Fibroblast of villous mesenchyme (primary cell): ENCODE results near the gene IL17RE. TPM values are rescaled to one million over a fixed set of nuclear protein-coding genes. Genes with fewer than 3 reads are reported as not detected.
A peak's percentile ranks its signal among the peaks of the same experiment; 100 is the strongest.

Experiments
- DNase-seq: peaks from one replicate; pipeline ENCODE4 v3.0.0-alpha.2; 2010; ENCODE audit warnings: low read depth
- H3K4me3 ChIP-seq: 2 replicates; pipeline ENCODE4 v1.5.1; 2011; ENCODE audit warnings: low read depth, mild to moderate bottlenecking, low read length
- CTCF ChIP-seq: IDR thresholded peaks from 2 replicates; pipeline ENCODE4 v1.5.1; 2012; ENCODE audit warnings: low read depth, mild to moderate bottlenecking, low read length; ENCODE audit not compliant: insufficient read depth
- total RNA-seq: library from RNA; depleted of rRNA; stranded (reverse); fragments of >200 nt; gene quantifications from 2 replicates; pipeline ENCODE4 v1.2.3, GENCODE V29; 2012

The IL17RE gene
- total RNA-seq, 1 donor: 0.43 TPM

DNA sequence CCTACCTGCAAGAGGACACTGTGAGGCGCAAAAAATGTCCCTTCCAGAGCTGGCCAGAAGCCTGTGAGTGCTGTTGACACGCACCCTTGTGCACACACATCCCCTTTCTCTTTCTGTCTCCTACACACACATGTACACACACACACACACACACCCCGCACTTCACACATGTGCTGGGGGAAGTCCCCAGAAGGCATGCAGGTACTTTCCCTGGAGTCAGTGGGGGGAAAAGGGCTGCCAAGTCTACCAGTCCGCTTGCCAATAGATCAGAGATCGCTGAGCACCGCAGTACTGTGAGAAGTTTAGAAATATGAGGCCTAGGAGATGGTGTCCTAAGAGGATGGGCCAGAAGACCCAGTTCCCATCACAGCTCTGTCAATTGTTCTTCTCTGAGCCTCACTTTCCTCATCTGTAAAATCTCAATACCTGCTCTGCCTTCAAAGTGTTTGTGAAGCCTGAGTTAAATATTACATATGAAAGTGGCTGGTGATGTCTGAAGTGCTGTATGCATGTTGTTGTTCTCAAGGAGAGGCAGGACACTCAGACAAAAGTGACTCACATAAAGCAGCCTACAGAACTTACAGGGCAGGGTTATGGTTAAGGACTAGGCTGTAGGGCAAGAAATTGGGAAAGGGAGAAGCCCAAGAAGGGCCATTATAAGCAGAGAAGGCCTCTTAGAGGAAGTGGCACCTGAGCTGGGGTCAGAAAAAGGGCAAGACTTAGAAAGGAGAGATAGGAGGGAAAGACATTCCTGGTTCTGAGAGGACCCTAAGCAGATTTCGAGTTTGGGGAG lies 6.8 kb downstream of the IL17RE start:
- no peak for TF ChIP-seq CTCF
- DNase-seq: no peak
- H3K4me3 ChIP-seq: no peak overlapping the region

- DNase-seq: no peak
- TF ChIP-seq CTCF: no peak
- no peak overlapping the region for H3K4me3 ChIP-seq
Observed at GRCh38 chr3:9911863-9912262, 9.2 kb downstream of the IL17RE start.

DNA sequence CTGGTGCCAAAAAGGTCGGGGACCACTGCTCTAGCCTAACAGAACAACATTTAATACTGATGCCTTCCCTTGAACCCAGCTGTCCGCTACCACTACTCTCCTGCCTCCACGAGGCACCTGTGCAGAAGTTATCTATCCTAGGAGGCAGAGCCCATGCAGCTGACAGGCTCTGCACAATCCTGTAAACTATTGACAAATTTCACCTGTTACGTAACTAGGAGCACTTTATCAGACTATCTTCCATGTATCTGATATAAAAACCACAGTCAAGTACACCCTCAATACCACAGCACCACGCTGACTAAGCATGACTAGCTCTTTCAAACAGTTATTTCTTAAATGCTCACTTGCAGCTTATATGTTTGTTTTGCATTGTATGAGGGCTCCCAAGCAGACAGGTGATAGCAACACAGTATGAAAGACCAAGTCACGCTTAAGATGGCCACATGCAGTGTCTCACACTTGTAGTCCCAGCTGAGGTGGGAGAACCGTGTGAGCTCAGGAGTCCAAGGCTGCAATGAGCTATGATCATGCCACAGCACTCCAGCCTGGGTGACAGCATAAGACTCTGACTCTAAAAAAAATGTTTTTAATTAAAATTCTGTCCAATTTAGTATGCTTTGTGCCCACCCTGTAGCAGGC lies 9.8 kb downstream of the IL17RE start:
- TF ChIP-seq CTCF: no peak
- DNase-seq: peak; percentile 69
- no peak overlapping the region for H3K4me3 ChIP-seq

DNA sequence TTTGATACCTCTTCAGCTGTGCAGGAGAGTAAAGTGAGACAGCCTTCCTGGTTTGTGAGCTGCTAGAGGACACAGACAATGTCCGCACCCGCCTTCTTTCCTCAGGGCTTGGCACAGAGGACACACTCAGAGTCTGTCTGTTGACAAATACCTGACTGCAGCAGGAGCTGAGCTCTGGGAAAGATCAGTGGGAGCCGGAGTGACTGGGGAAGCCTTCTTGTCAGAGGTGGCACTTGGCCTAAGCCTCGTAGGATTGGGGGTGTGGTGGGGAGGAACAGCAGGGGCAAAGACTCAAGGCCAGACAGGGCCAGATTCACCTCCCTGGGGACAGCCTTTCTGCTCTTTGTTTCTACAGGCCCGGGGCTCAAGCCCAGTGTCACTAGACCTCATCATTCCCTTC lies 11.0 kb downstream of the IL17RE start:
- TF ChIP-seq CTCF: no peak
- no peak overlapping the region for H3K4me3 ChIP-seq
- DNase-seq: no peak

DNA sequence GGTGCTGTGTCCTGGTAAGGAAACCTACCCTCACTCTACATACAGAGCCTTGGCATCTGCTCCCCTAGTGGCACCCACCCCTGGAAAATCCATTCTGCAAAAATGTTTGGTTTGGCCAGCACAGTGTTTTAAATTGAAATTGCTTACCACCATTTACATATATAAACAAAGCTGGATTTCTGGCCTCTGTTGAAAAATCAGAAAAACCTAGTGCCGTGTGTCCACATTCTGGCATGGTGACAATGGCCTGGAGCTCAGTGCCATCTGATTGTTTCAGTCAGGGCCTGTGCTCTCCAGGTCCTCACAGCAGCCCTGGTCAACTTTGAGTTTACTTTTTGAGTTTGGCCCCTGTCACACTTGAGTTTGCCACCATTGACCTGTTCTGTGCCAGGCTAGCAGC lies 11.4 kb downstream of the IL17RE start:
- no peak for TF ChIP-seq CTCF
- DNase-seq: no peak
- no peak overlapping the region for H3K4me3 ChIP-seq

GRCh38 chr3:9914559-9915253 lies 12.1 kb downstream of the IL17RE start:
- peak overlapping the region; percentile 27 for H3K4me3 ChIP-seq
- no peak for DNase-seq
- no peak for TF ChIP-seq CTCF
